GM12878 (cell line): Measurements from ENCODE around the gene MEI1. TPM values are rescaled to one million over a fixed set of nuclear protein-coding genes. Genes with fewer than 3 reads are reported as not detected.

Experiments used
- ATAC-seq: fragments of 200-7000 bp; cut with Tn5 transposase; 3 replicates; pipeline ENCODE4 v1.9.1; 2020; ENCODE audit warnings: mild to moderate bottlenecking, moderate library complexity
- BruUV-seq: library from RNA; stranded (reverse); fragments of 400-500 nt; replicated peaks from 2 replicates; lab custom pipeline; 2021; lab: Mats Ljungman, UMichigan
- CTCF ChIA-PET: fragments of 300-600 bp; sonication (Branson Sonifier 250); formaldehyde crosslinking; extraction: SDS; loops from one replicate; lab custom pipeline; 2021; ENCODE audit warnings: inconsistent platforms; lab: Yijun Ruan, JAX
- POLR2A ChIA-PET: fragments of 350-600 bp; formaldehyde crosslinking; extraction: SDS; loops from one replicate; lab custom pipeline; 2021; ENCODE audit warnings: inconsistent platforms; lab: Charles Lee
- RAD21 ChIA-PET: fragments of 300-600 bp; sonication (Branson Sonifier 250); formaldehyde crosslinking; loops from one replicate; lab custom pipeline; 2023; ENCODE audit warnings: antibody characterized with exemption; ENCODE audit not compliant: unreplicated experiment; lab: Charles Lee
- SMC1A ChIA-PET: fragments of 300-600 bp; sonication (Branson Sonifier 250); formaldehyde crosslinking; loops from one replicate; lab custom pipeline; 2023; ENCODE audit not compliant: unreplicated experiment, uncharacterized antibody; lab: Charles Lee
- DNase-seq: peaks from one replicate; pipeline ENCODE4 v3.0.0-alpha.2; 2011; ENCODE audit warnings: low read depth, low spot score
- FAIRE-seq: peaks from 3 replicates; lab custom pipeline; 2011; peaks lifted over from hg19 to GRCh38; lab: Jason Lieb, UNC
- H2AFZ ChIP-seq: 2 replicates; pipeline ENCODE4 v1.6.0; 2011; ENCODE audit warnings: low read depth, low read length, control low read depth; ENCODE audit not compliant: control insufficient read depth
- H3K27ac ChIP-seq: 2 replicates; pipeline ENCODE4 v1.5.1; 2011; ENCODE audit warnings: control low read depth; ENCODE audit not compliant: control insufficient read depth, insufficient read depth
- H3K27me3 ChIP-seq, 2 experiments: replicated peaks in 1 of 2; 2 replicates each; pipeline versions ENCODE4 v1.6.0 to v1.6.1; 2011; ENCODE audit warnings: low read length in 1 of 2; ENCODE audit not compliant: control insufficient read depth in 2 of 2, insufficient read depth in 2 of 2
- H3K36me3 ChIP-seq, 2 experiments: 2 replicates each; pipeline ENCODE4 v1.5.1; 2011; ENCODE audit warnings: low read length in 1 of 2; ENCODE audit not compliant: control insufficient read depth in 2 of 2, insufficient read depth in 2 of 2
- H3K4me1 ChIP-seq: 2 replicates; pipeline ENCODE4 v1.6.1; 2011; ENCODE audit warnings: mild to moderate bottlenecking, low read length, moderate library complexity, mixed read lengths; ENCODE audit not compliant: control insufficient read depth, insufficient read depth
- H3K4me2 ChIP-seq: 2 replicates; pipeline ENCODE4 v1.6.0; 2011; ENCODE audit warnings: control low read depth; ENCODE audit not compliant: control insufficient read depth, insufficient read depth
- H3K4me3 ChIP-seq: fragments of 200-600 bp; sonication (generic); 2 replicates; pipeline ENCODE4 v1.5.1; 2016
- H3K79me2 ChIP-seq: 2 replicates; pipeline ENCODE4 v1.6.0; 2011; ENCODE audit warnings: low read length; ENCODE audit not compliant: control insufficient read depth, insufficient read depth
- H3K9ac ChIP-seq: 2 replicates; pipeline ENCODE4 v1.8.0; 2011; ENCODE audit warnings: low read length, control low read depth, mixed read lengths; ENCODE audit not compliant: control insufficient read depth, insufficient read depth
- H3K9me3 ChIP-seq: replicated peaks from 3 replicates; pipeline ENCODE4 v1.5.1; 2011; ENCODE audit warnings: mild to moderate bottlenecking, low read length; ENCODE audit not compliant: control insufficient read depth, insufficient read depth
- H4K20me1 ChIP-seq: 2 replicates; pipeline ENCODE4 v1.6.0; 2011; ENCODE audit not compliant: control insufficient read depth, insufficient read depth
- ESRRA ChIP-seq: IDR thresholded peaks from 2 replicates; pipeline ENCODE4 v1.6.1; 2012; ENCODE audit warnings: mild to moderate bottlenecking, low read length, improper control_type of control experiment
- IRF3 ChIP-seq: fragments of 450-650 bp; IDR thresholded peaks from 2 replicates; pipeline ENCODE4 v1.6.1; 2014; ENCODE audit warnings: mild to moderate bottlenecking
- REST ChIP-seq: IDR thresholded peaks from 2 replicates; pipeline ENCODE4 v1.6.1; 2012; ENCODE audit warnings: mild to moderate bottlenecking, low read depth, low read length
- ZNF622 ChIP-seq: fragments of 450-650 bp; IDR thresholded peaks from 2 replicates; pipeline ENCODE4 v1.6.1; 2017; ENCODE audit warnings: mild to moderate bottlenecking, inconsistent platforms
- WGBS: methylation state at CpG from one replicate; pipeline ENCODE4 v1.1.6; 2016; ENCODE audit warnings: low lambda C conversion rate; ENCODE audit not compliant: insufficient replicate concordance, insufficient coverage; ENCODE audit errors: missing lambda C conversion rate; 5-methylcytosine and 5-hydroxymethylcytosine counted together
- in situ Hi-C: fragments of 300-500 bp; cut with MboI; formaldehyde crosslinking; loops from 9 replicates; pipeline ENCODE4 v1.14.3; 2018; ENCODE audit warnings: mixed read lengths
- intact Hi-C: fragments of 100-400 bp; cut with micrococcal nuclease; formaldehyde crosslinking; loops from one replicate; pipeline ENCODE4 v1.14.2; 2022; ENCODE audit not compliant: unreplicated experiment
- polyA plus RNA-seq, 11 experiments: library from polyadenylated mRNA; depleted of rRNA in 4 of 11; unstranded in 6 of 11; stranded (reverse) in 5 of 11; fragments of >200 nt; fragmentation: Nextera tagmentation in 4 of 11; fragmentation: Illumina TruSeq in 1 of 11; extraction: Ambion mirVana in 4 of 11; extraction: Trizol in 1 of 11; gene quantifications; 1 replicate in 1 of 11; 2 replicates in 10 of 11; pipeline versions ENCODE4 v1.2.1 to v1.2.3, GENCODE V29; 2011 to 2016; ENCODE audit warnings: inconsistent platforms in 2 of 11, missing spikeins in 2 of 11, low read depth in 1 of 11
- total RNA-seq, 4 experiments: library from RNA; depleted of rRNA in 3 of 4; stranded (reverse); fragments of >200 nt in 3 of 4; fragmentation: Illumina TruSeq in 1 of 4; extraction: Trizol in 1 of 4; gene quantifications; 2 replicates each; pipeline versions ENCODE4 v1.2.1 to v1.2.3, GENCODE V29; 2013 to 2021

Gene MEI1
- total and polyA plus RNA-seq, 10 of the 15 experiments (the other 5 are each of a cell fraction or from before 2014, with no cell fraction given): 27.9 to 48.9 (median 35.8) TPM

DNA sequence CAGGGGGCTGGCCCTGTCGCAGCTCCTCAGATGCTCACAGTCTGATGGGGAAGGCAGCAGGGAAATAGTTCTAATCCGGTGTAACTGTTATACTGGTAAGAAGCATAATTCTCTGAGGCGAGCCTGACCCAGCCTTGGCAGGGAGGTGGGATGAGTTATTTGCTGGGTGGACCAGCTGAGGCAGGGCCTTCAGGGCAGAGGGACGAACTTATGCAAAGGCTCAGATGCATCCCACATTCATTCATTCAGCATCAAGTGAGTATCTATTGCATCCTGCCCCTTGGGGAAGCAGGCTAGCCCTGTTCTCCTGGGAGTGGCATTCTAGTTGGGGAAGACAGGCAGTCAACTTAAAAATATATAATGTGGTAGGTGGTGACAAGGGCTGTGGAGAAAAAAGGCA is 120.0 kb downstream of the MEI1 start (continued):
- no peak for TF ChIP-seq REST

DNA sequence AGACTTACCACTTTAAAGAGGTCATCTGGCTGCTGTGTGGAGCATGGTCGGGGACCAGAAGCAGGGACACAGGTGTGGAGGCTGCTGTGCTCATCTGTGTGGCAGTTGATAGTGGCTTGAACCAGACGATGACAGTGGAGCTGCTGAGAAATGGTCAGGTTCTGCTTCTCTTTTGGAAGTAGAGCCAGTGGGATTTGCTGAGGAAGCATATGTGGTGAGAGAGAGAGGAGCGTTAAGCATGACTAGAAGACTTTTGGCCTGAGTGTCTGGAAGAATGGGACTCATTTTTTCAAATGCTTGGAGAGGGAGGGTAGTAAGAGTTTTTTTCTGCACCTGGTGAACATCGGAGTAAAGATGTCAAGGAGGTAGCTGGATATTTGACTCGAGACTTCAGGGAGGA is 121.1 kb downstream of the MEI1 start:
- no peaks in the 10 kb centered on the region for H3K27me3 ChIP-seq
- no peak overlapping the region for H3K9ac ChIP-seq
- H4K20me1 ChIP-seq: no peaks in the 10 kb centered on the region
- peaks cover 7 to 21% of the 10 kb centered on the region in 2 experiments for H3K36me3 ChIP-seq
- intact Hi-C loops (loop anchor here (5.0 kb wide), 1 partner anchor 37 kb away; no protein-coding TSS in a partner anchor), in situ Hi-C loops (no loop called here)
- no peaks in the 10 kb centered on the region; the same call in 1 of the 2 replicates for H3K4me1 ChIP-seq
- H2AFZ ChIP-seq: no peak overlapping the region
- no peak for TF ChIP-seq IRF3
- no peak for TF ChIP-seq ESRRA
- TF ChIP-seq ZNF622: no peak
- CTCF ChIA-PET: interaction anchor here (1.0 to 3.3 kb wide), 3 partner anchors 74 to 122 kb away, joined by 5 to 22 read pairs (median 11); partner anchors contain the start of gene MEI1
- no peaks in the 10 kb centered on the region for H3K9me3 ChIP-seq
- no peak overlapping the region for H3K27ac ChIP-seq
- no peak for DNase-seq
- no peaks in the 10 kb centered on the region for H3K79me2 ChIP-seq
- FAIRE-seq: no peak
- SMC1A ChIA-PET: interaction anchor here (0.8 kb wide), 1 partner anchor 42 kb away, joined by 3 read pairs; no protein-coding TSS in a partner anchor
- no peak overlapping the region for H3K4me3 ChIP-seq
- RAD21 ChIA-PET: interaction anchor here (0.8 to 2.9 kb wide), 2 partner anchors 121 to 123 kb away, joined by 3 to 14 read pairs; no protein-coding TSS in a partner anchor
- no peak for ATAC-seq
- no peak overlapping the region for H3K4me2 ChIP-seq
- POLR2A ChIA-PET: no interaction called here
- WGBS: 92% methylated on average over 5 of the region's 5 CpGs
- BruUV-seq: no TSS peak
